HepG2 (cell line): ENCODE data around the gene CDH1. TPM values are rescaled to one million over a fixed set of nuclear protein-coding genes. Genes with fewer than 3 reads are reported as not detected.

ENCODE experiments used
- AKNA ChIP-seq: sonication (generic); formaldehyde crosslinking; IDR thresholded peaks from 2 replicates; pipeline ENCODE4 v1.4.0; 2020; ENCODE audit warnings: missing genetic modification reagents, borderline replicate concordance
- BCL6 ChIP-seq: IDR thresholded peaks from 2 replicates; pipeline ENCODE4 v1.6.1; 2016; ENCODE audit warnings: missing genetic modification reagents, missing compliant biosample characterization
- ELF1 ChIP-seq: sonication (generic); formaldehyde crosslinking; IDR thresholded peaks from 2 replicates; pipeline ENCODE4 v1.4.0; 2020; ENCODE audit warnings: missing genetic modification reagents
- ETV5 ChIP-seq: IDR thresholded peaks from 2 replicates; pipeline ENCODE4 v1.6.1; 2018; ENCODE audit warnings: missing biosample characterization, missing genetic modification reagents, inconsistent platforms, borderline replicate concordance
- ISX ChIP-seq: sonication (generic); formaldehyde crosslinking; conservative IDR thresholded peaks from 2 replicates; pipeline ENCODE4 v1.5.0; 2020; ENCODE audit warnings: missing genetic modification reagents
- KAT2B ChIP-seq: fragments of 150-350 bp; IDR thresholded peaks from 2 replicates; pipeline ENCODE4 v1.6.1; 2014; ENCODE audit warnings: low read depth, low read length, borderline replicate concordance
- MIXL1 ChIP-seq: IDR thresholded peaks from 2 replicates; pipeline ENCODE4 v1.6.1; 2016
- RBM39 ChIP-seq: fragments of 200-400 bp; formaldehyde crosslinking; IDR thresholded peaks from one replicate; pipeline ENCODE4 v1.6.1; 2018; ENCODE audit warnings: antibody characterized with exemption, mild to moderate bottlenecking, low read depth, low read length; ENCODE audit not compliant: poor library complexity, severe bottlenecking
- RFXANK ChIP-seq: IDR thresholded peaks from 2 replicates; pipeline ENCODE4 v1.6.1; 2016
- TRAFD1 ChIP-seq: sonication (generic); formaldehyde crosslinking; IDR thresholded peaks from 2 replicates; pipeline ENCODE4 v1.5.1; 2020; ENCODE audit warnings: missing genetic modification reagents, mild to moderate bottlenecking, borderline replicate concordance
- ZFP82 ChIP-seq: sonication (generic); formaldehyde crosslinking; IDR thresholded peaks from 2 replicates; pipeline ENCODE4 v1.5.1; 2020; ENCODE audit warnings: mild to moderate bottlenecking, missing genetic modification reagents, borderline replicate concordance
- ZNF225 ChIP-seq: sonication (generic); formaldehyde crosslinking; IDR thresholded peaks from 2 replicates; pipeline ENCODE4 v1.4.0; 2020; ENCODE audit warnings: mild to moderate bottlenecking, missing genetic modification reagents
- ZNF235 ChIP-seq: sonication (generic); formaldehyde crosslinking; IDR thresholded peaks from 2 replicates; pipeline ENCODE4 v1.8.1; 2023; ENCODE audit warnings: mild to moderate bottlenecking, missing genetic modification reagents, borderline replicate concordance
- polyA plus RNA-seq, 8 experiments: library from polyadenylated mRNA; depleted of rRNA in 3 of 8; stranded (reverse) in 7 of 8; unstranded in 1 of 8; fragments of >200 nt; fragmentation: Illumina TruSeq in 4 of 8; extraction: Trizol in 4 of 8; gene quantifications; 2 replicates each; pipeline versions ENCODE4 v1.2.1 to v1.2.3, GENCODE V29; 2011 to 2016; ENCODE audit warnings: low read depth in 4 of 8, missing spikeins in 1 of 8, mixed read lengths in 1 of 8; ENCODE audit not compliant: insufficient read depth in 1 of 8
- total RNA-seq, 5 experiments: library from RNA; depleted of rRNA; stranded (reverse); fragments of >200 nt; fragmentation: Illumina TruSeq; extraction: Trizol; gene quantifications; 2 replicates each; pipeline ENCODE4 v1.2.3, GENCODE V29; 2016; ENCODE audit warnings: low read depth in 1 of 5
- TF ChIP-seq, protein P1 (sequence below): sonication (generic); formaldehyde crosslinking; IDR thresholded peaks from 2 replicates; pipeline ENCODE4 v1.8.0; 2022; ENCODE audit warnings: missing genetic modification reagents, mild to moderate bottlenecking, borderline replicate concordance
- TF ChIP-seq, protein P2 (sequence below): IDR thresholded peaks from 2 replicates; pipeline ENCODE4 v1.4.0; 2020; ENCODE audit warnings: mild to moderate bottlenecking, missing genetic modification reagents

The CDH1 gene
- total and polyA plus RNA-seq, 2 of the 13 experiments (the other 11 are each of a cell fraction or from before 2014, with no cell fraction given), result 0.95 to 9.8 TPM

DNA sequence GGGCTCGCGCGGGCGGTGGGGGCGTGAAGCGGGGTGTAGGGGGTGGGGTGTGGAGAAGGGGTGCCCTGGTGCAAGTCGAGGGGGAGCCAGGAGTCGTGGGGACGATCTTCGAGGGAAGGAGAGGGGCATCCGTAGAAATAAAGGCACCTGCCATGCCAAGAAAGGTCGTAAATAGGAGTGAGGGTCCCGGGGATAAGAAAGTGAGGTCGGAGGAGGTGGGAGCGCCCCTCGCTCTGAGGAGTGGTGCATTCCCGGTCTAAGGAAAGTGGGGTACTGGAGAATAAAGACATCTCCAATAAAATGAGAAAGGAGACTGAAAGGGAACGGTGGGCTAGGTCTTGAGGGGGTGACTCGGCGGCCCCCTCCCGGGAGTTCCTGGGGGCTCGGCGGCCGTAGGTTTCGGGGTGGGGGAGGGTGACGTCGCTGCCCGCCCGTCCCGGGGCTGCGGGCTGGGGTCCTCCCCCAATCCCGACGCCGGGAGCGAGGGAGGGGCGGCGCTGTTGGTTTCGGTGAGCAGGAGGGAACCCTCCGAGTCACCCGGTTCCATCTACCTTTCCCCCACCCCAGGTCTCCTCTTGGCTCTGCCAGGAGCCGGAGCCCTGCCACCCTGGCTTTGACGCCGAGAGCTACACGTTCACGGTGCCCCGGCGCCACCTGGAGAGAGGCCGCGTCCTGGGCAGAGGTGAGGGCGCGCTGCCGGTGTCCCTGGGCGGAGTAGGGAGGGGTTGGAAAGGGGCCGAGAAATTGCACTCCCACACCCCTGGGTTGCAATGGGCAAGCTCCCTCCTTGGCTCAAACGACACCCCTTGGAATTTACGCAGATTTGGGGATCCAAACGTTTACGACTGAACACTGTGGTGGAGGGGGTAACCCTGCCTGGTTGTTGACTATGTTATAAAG lies 888 bp downstream of the CDH1 start (continued):
- TF ChIP-seq AKNA, result no peak
- peak; percentile 68; the same call in 1 of the 2 replicates for TF ChIP-seq ZNF225 (CRISPR knock-in tag)
- TF ChIP-seq ETV5, result peak; percentile 37; the same call in 1 of the 2 replicates
- 0 out of 2 replicates have a peak, but pooled peaks have one; percentile 13 for TF ChIP-seq MIXL1 (CRISPR knock-in tag)
- no peak for TF ChIP-seq ELF1
- TF ChIP-seq ZNF235 (CRISPR knock-in tag), result no peak
- no peak for TF ChIP-seq KAT2B
- TF ChIP-seq, protein P1, sequence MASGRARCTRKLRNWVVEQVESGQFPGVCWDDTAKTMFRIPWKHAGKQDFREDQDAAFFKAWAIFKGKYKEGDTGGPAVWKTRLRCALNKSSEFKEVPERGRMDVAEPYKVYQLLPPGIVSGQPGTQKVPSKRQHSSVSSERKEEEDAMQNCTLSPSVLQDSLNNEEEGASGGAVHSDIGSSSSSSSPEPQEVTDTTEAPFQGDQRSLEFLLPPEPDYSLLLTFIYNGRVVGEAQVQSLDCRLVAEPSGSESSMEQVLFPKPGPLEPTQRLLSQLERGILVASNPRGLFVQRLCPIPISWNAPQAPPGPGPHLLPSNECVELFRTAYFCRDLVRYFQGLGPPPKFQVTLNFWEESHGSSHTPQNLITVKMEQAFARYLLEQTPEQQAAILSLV (CRISPR knock-in tag), result 0 out of 2 replicates have a peak, but pooled peaks have one; percentile 29
- TF ChIP-seq ZFP82 (CRISPR knock-in tag), result no peak
- no peak; the same call in 1 of the 2 replicates for TF ChIP-seq BCL6 (CRISPR knock-in tag)
- TF ChIP-seq RFXANK (CRISPR knock-in tag), result no peak
- no peak for TF ChIP-seq RBM39
- TF ChIP-seq, protein P2, sequence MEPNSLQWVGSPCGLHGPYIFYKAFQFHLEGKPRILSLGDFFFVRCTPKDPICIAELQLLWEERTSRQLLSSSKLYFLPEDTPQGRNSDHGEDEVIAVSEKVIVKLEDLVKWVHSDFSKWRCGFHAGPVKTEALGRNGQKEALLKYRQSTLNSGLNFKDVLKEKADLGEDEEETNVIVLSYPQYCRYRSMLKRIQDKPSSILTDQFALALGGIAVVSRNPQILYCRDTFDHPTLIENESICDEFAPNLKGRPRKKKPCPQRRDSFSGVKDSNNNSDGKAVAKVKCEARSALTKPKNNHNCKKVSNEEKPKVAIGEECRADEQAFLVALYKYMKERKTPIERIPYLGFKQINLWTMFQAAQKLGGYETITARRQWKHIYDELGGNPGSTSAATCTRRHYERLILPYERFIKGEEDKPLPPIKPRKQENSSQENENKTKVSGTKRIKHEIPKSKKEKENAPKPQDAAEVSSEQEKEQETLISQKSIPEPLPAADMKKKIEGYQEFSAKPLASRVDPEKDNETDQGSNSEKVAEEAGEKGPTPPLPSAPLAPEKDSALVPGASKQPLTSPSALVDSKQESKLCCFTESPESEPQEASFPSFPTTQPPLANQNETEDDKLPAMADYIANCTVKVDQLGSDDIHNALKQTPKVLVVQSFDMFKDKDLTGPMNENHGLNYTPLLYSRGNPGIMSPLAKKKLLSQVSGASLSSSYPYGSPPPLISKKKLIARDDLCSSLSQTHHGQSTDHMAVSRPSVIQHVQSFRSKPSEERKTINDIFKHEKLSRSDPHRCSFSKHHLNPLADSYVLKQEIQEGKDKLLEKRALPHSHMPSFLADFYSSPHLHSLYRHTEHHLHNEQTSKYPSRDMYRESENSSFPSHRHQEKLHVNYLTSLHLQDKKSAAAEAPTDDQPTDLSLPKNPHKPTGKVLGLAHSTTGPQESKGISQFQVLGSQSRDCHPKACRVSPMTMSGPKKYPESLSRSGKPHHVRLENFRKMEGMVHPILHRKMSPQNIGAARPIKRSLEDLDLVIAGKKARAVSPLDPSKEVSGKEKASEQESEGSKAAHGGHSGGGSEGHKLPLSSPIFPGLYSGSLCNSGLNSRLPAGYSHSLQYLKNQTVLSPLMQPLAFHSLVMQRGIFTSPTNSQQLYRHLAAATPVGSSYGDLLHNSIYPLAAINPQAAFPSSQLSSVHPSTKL (CRISPR knock-in tag), result peak; percentile 48; the same call in 1 of the 2 replicates
- no peak for TF ChIP-seq ISX
- no peak for TF ChIP-seq TRAFD1 (CRISPR knock-in tag)
